Neural cell (in vitro differentiated cells): ENCODE measurements around the gene ATP6V1B1.

Experiments
- CTCF ChIP-seq: fragments of 450-650 bp; IDR thresholded peaks from 2 replicates; pipeline ENCODE4 v1.5.1; 2014; ENCODE audit warnings: antibody characterized with exemption, mild to moderate bottlenecking, moderate library complexity; ENCODE audit not compliant: poor library complexity, severe bottlenecking
- EP300 ChIP-seq: fragments of 450-650 bp; conservative IDR thresholded peaks from 2 replicates; pipeline ENCODE4 v1.6.1; 2014; ENCODE audit warnings: antibody characterized with exemption, mild to moderate bottlenecking, moderate library complexity; ENCODE audit not compliant: poor library complexity, severe bottlenecking
- EZH2 ChIP-seq: fragments of 200-600, 300-800 bp; shearing (Covaris generic), sonication (generic); IDR thresholded peaks from 2 replicates; pipeline ENCODE4 v1.6.1; 2014; ENCODE audit warnings: antibody characterized with exemption, low read length, borderline replicate concordance, mild to moderate bottlenecking; ENCODE audit not compliant: insufficient read depth, poor library complexity, severe bottlenecking
- POLR2AphosphoS5 ChIP-seq: IDR thresholded peaks from 2 replicates; pipeline ENCODE4 v1.6.1; 2012
- RAD21 ChIP-seq: fragments of 450-650 bp; conservative IDR thresholded peaks from 2 replicates; pipeline ENCODE4 v1.6.1; 2014; ENCODE audit warnings: antibody characterized with exemption, mild to moderate bottlenecking, moderate library complexity
- TAF1 ChIP-seq: IDR thresholded peaks from 2 replicates; pipeline ENCODE4 v1.6.1; 2012; ENCODE audit warnings: low read depth
- TF ChIP-seq, protein P1 (sequence below): IDR thresholded peaks from 2 replicates; pipeline ENCODE4 v1.6.1; 2012; ENCODE audit warnings: borderline replicate concordance

GRCh38 chr2:70906439-70907005 lies 29.2 kb upstream of the ATP6V1B1 start:
- TF ChIP-seq POLR2AphosphoS5 (peak; percentile 10), EZH2 (no peak), TAF1 (no peak), CTCF (no peak), RAD21 (no peak), EP300 (no peak)
- TF ChIP-seq, protein P1, sequence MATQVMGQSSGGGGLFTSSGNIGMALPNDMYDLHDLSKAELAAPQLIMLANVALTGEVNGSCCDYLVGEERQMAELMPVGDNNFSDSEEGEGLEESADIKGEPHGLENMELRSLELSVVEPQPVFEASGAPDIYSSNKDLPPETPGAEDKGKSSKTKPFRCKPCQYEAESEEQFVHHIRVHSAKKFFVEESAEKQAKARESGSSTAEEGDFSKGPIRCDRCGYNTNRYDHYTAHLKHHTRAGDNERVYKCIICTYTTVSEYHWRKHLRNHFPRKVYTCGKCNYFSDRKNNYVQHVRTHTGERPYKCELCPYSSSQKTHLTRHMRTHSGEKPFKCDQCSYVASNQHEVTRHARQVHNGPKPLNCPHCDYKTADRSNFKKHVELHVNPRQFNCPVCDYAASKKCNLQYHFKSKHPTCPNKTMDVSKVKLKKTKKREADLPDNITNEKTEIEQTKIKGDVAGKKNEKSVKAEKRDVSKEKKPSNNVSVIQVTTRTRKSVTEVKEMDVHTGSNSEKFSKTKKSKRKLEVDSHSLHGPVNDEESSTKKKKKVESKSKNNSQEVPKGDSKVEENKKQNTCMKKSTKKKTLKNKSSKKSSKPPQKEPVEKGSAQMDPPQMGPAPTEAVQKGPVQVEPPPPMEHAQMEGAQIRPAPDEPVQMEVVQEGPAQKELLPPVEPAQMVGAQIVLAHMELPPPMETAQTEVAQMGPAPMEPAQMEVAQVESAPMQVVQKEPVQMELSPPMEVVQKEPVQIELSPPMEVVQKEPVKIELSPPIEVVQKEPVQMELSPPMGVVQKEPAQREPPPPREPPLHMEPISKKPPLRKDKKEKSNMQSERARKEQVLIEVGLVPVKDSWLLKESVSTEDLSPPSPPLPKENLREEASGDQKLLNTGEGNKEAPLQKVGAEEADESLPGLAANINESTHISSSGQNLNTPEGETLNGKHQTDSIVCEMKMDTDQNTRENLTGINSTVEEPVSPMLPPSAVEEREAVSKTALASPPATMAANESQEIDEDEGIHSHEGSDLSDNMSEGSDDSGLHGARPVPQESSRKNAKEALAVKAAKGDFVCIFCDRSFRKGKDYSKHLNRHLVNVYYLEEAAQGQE, result no peak
